Small intestine (tissue), 7 donors: ENCODE results near the gene KPNB1. TPM values are rescaled to one million over a fixed set of nuclear protein-coding genes. Genes with fewer than 3 reads are reported as not detected.

Source experiments
- DNase-seq, 2 donors: peaks; one replicate each; pipeline versions ENCODE4 v3.0.0 to v3.0.0-alpha.2; 2013
- FAIRE-seq: peaks from 2 replicates; lab custom pipeline; 2012; peaks lifted over from hg19 to GRCh38; lab: Jason Lieb, UNC
- H3K27ac ChIP-seq, 3 donors: one replicate each; pipeline ENCODE4 v1.5.1; 2013; ENCODE audit warnings: low read length in 2 of 3, mild to moderate bottlenecking in 2 of 3, control low read depth in 1 of 3, inconsistent platforms in 1 of 3, low read depth in 1 of 3, moderate library complexity in 1 of 3
- H3K27me3 ChIP-seq, 3 donors: one replicate each; pipeline ENCODE4 v1.6.1; 2013; ENCODE audit warnings: low read length in 3 of 3, inconsistent platforms in 1 of 3; ENCODE audit not compliant: control insufficient read depth in 3 of 3, insufficient read depth in 3 of 3
- H3K36me3 ChIP-seq, 3 donors: one replicate each; pipeline ENCODE4 v1.6.1; 2013; ENCODE audit warnings: low read length in 3 of 3, inconsistent platforms in 1 of 3, low read depth in 1 of 3, mild to moderate bottlenecking in 1 of 3, moderate library complexity in 1 of 3; ENCODE audit not compliant: control insufficient read depth in 3 of 3, insufficient read depth in 2 of 3
- H3K4me1 ChIP-seq, 3 donors: one replicate each; pipeline ENCODE4 v1.6.1; 2013; ENCODE audit warnings: low read length in 2 of 3, inconsistent platforms in 1 of 3, low read depth in 1 of 3, mild to moderate bottlenecking in 1 of 3, moderate library complexity in 1 of 3; ENCODE audit not compliant: control insufficient read depth in 3 of 3, insufficient read depth in 2 of 3
- H3K4me3 ChIP-seq, 3 donors: one replicate each; pipeline ENCODE4 v1.5.1; 2013; ENCODE audit warnings: low read length in 3 of 3, control low read depth in 1 of 3, inconsistent platforms in 1 of 3, low read depth in 1 of 3, mild to moderate bottlenecking in 1 of 3, moderate library complexity in 1 of 3
- H3K9me3 ChIP-seq, 2 donors: one replicate each; pipeline ENCODE4 v1.6.1; 2013; ENCODE audit warnings: low read depth in 1 of 2, low read length in 1 of 2; ENCODE audit not compliant: control insufficient read depth in 2 of 2, insufficient read depth in 1 of 2
- WGBS, 3 donors: extraction: QIAGEN DNeasy Blood & Tissue Kit; methylation state at CpG; one replicate each; pipeline ENCODE4 v1.1.7; 2013; 5-methylcytosine and 5-hydroxymethylcytosine counted together
- polyA plus RNA-seq, 4 donors: library from polyadenylated mRNA; stranded (reverse) in 3 of 4; unstranded in 1 of 4; fragments of 200-250 nt in 3 of 4; fragments of 120-200 nt in 1 of 4; gene quantifications; one replicate each; pipeline versions ENCODE4 v1.2.1 to v1.2.3, GENCODE V29; 2013
- donor health status: healthy with polysubstance abuse.
- donor health status: control.
- donor health status: control.
- donor health status: Bipolar disorder and iron deficiency.
- donor health status: healthy.

Gene KPNB1
- polyA plus RNA-seq, 4 donors, result 25.9 to 160 (median 54.7) TPM

DNA sequence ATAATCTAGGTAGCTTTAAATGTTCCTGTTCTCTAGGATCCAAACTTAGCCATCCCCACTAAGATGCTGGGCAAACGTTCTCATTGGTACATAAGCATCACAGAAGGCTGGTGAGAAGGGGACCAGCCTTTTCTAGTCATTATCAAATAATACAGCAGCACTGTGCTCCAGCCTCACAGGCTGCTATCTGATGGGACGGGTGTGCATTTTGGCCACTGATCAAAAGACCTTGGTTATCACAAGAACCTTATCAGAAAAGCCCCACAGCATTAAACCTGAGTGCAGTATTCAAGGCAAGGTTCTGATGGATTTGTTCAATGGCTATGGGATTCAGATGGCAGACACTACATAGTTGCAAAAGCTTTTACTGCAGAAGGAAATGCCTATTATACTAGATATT is 19.1 kb upstream of the KPNB1 start:
- 13 to 49% (median 28%) methylated on average over 2 of the region's 2 CpGs for WGBS, 3 donors
- FAIRE-seq, result no peak
- DNase-seq, result peak in 1 of 2 donors; percentile 55
- Histone ChIP-seq H3K27me3 (no peaks in the 10 kb centered on the region), H3K9me3 (no peaks in the 10 kb centered on the region), H3K4me3 (no peak overlapping the region), H3K27ac (no peak overlapping the region), H3K36me3 (peaks cover 0 to 12% (median 0%) of the 10 kb centered on the region in 3 donors), H3K4me1 (no peaks in the 10 kb centered on the region)

- no peaks in the 10 kb centered on the region for H3K4me1 ChIP-seq
These were observed 16.7 kb upstream of the KPNB1 start for GRCh38 chr17:47632991-47633390.

DNA sequence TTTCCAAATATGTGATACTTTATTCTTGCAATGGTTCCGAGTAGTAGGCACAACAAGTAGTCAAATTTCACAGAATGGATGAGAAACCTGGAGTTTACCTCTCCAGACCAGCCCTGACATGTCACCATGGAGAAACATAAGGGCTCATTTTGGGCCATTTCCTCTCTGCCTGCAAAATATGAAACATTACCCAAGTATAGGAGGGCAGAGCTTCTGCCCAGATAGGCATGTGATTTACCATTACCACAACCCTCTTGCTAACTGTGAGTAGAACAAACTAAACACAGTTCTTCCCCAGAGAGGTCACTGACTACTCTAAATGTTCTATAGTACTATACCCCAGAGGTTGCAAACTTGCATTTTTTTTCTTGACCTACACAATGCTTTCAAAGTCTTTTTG is 15.7 kb upstream of the KPNB1 start:
- WGBS, 3 donors, result 88 to 98% (median 93%) methylated on average over 1 of the region's 1 CpG
- no peak for DNase-seq
- FAIRE-seq, result no peak

More at GRCh38 chr17:47632991-47633390, 16.7 kb upstream of the KPNB1 start:
- no peak overlapping the region for H3K27ac ChIP-seq
- WGBS, 3 donors, result 95 to 100% (median 100%) methylated on average over 3 of the region's 3 CpGs
- H3K9me3 ChIP-seq, result no peaks in the 10 kb centered on the region
- DNase-seq, result no peak
- no peaks in the 10 kb centered on the region for H3K27me3 ChIP-seq
- H3K4me3 ChIP-seq, result no peak overlapping the region
- H3K36me3 ChIP-seq, result peaks cover 0 to 17% (median 0%) of the 10 kb centered on the region in 3 donors
- FAIRE-seq, result no peak

DNA sequence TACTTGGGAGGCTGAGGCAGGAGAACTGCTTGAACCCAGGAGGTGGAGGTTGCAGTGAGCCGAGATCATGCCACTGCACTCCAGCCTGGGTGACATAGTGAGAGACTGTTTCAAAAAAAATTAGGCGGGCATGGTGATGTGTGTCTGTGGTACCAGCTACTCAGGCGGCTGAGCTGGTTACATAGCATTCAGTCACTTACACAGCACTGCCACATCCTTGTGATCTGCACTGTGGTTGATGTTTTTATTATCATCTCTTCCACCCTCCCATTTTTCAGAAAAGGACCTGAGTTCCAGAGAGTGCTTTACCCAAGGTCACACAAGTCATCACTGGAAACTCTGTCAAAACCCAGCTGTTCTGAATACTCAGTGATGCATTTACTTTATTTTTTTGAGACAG is 14.8 kb upstream of the KPNB1 start:
- H3K27me3 ChIP-seq, result no peaks in the 10 kb centered on the region
- no peak overlapping the region for H3K4me3 ChIP-seq
- DNase-seq (no peak), FAIRE-seq (no peak)
- H3K36me3 ChIP-seq, result peaks cover 0 to 17% (median 0%) of the 10 kb centered on the region in 3 donors
- 96 to 98% (median 97%) methylated on average over 3 of the region's 3 CpGs for WGBS, 3 donors
- no peak overlapping the region for H3K27ac ChIP-seq
- H3K4me1 ChIP-seq, result no peaks in the 10 kb centered on the region
- H3K9me3 ChIP-seq, result no peaks in the 10 kb centered on the region

More for the DNA sequence above, 15.7 kb upstream of the KPNB1 start:
- H3K36me3 ChIP-seq, result peaks cover 0 to 17% (median 0%) of the 10 kb centered on the region in 3 donors
- H3K27me3 ChIP-seq, result no peaks in the 10 kb centered on the region
- H3K4me3 ChIP-seq, result no peak overlapping the region
- no peak overlapping the region for H3K27ac ChIP-seq
- no peaks in the 10 kb centered on the region for H3K9me3 ChIP-seq
- H3K4me1 ChIP-seq, result no peaks in the 10 kb centered on the region

- Histone ChIP-seq H3K4me3 (no peak overlapping the region), H3K9me3 (no peaks in the 10 kb centered on the region), H3K27ac (no peak overlapping the region), H3K36me3 (peaks cover 0 to 17% (median 0%) of the 10 kb centered on the region in 3 donors), H3K27me3 (no peaks in the 10 kb centered on the region), H3K4me1 (no peaks in the 10 kb centered on the region)
- 88 to 92% (median 91%) methylated on average over 3 of the region's 3 CpGs for WGBS, 3 donors
- DNase-seq (no peak), FAIRE-seq (no peak)
These were observed 14.0 kb upstream of the KPNB1 start for GRCh38 chr17:47635734-47636133.

- 68 to 83% (median 76%) methylated on average over 2 of the region's 2 CpGs for WGBS, 3 donors
- Histone ChIP-seq H3K4me1 (no peaks in the 10 kb centered on the region), H3K27me3 (no peaks in the 10 kb centered on the region), H3K9me3 (no peaks in the 10 kb centered on the region), H3K36me3 (peaks cover 0 to 16% (median 0%) of the 10 kb centered on the region in 3 donors), H3K4me3 (no peak overlapping the region), H3K27ac (no peak overlapping the region)
- DNase-seq (no peak), FAIRE-seq (no peak)
These were observed 13.3 kb upstream of the KPNB1 start for GRCh38 chr17:47636273-47637030.

DNA sequence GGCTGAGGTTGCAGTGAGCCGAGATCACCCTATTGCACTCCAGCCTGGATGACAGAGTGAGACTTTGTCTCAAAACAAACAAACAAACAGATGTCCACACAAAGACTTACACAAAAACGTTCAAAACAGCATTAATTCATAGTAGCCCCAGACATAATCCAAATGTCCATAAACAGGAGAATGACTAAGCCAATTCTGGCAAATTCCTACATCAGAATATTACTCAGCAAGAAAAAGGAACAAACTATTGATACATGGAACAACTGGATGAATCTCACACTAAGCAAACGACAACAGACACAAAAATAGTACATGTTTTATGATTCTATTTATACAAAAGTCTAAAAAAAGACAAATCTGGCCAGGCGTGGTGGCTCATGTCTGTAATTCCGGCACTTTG is 10.8 kb upstream of the KPNB1 start:
- Histone ChIP-seq H3K27me3 (no peaks in the 10 kb centered on the region), H3K36me3 (peaks cover 0 to 12% (median 0%) of the 10 kb centered on the region in 3 donors), H3K4me1 (no peaks in the 10 kb centered on the region), H3K9me3 (no peaks in the 10 kb centered on the region), H3K27ac (no peak overlapping the region), H3K4me3 (no peak overlapping the region)
- no peak for DNase-seq
- 79 to 81% (median 81%) methylated on average over 5 of the region's 5 CpGs for WGBS, 3 donors
- FAIRE-seq, result no peak

GRCh38 chr17:47640076-47640475 is 9.6 kb upstream of the KPNB1 start:
- Histone ChIP-seq H3K27me3 (no peaks in the 10 kb centered on the region), H3K27ac (no peak overlapping the region), H3K9me3 (no peaks in the 10 kb centered on the region), H3K36me3 (peaks cover 0 to 9% (median 0%) of the 10 kb centered on the region in 3 donors), H3K4me3 (no peak overlapping the region), H3K4me1 (no peaks in the 10 kb centered on the region)
- DNase-seq, result no peak
- 77 to 89% (median 87%) methylated on average over 3 of the region's 3 CpGs for WGBS, 3 donors
- no peak for FAIRE-seq
